Heart left ventricle (tissue), 16 donors: Measurements from ENCODE around the gene ATP11B. TPM values are rescaled to one million over a fixed set of nuclear protein-coding genes. Genes with fewer than 3 reads are reported as not detected.

Experiments used
- ATAC-seq, 4 donors: fragments of 200-7000 bp; cut with Tn5 transposase; one replicate each; pipeline ENCODE4 v1.9.1; 2020 to 2022; ENCODE audit warnings: moderate library complexity in 4 of 4, mild to moderate bottlenecking in 3 of 4, moderate number of reproducible peaks in 1 of 4
- DNase-seq, 5 donors: peaks; one replicate each; pipeline ENCODE4 v3.0.0-alpha.2; 2020
- H3K27ac ChIP-seq, 12 donors: fragments of 200-600 bp; sonication (generic) in 4 of 12; one replicate each; pipeline versions ENCODE4 v1.5.0 to v1.8.0; 2016 to 2022; ENCODE audit warnings: mild to moderate bottlenecking in 2 of 12
- H3K27me3 ChIP-seq, 9 donors: fragments of 200-600 bp; sonication (generic) in 2 of 9; one replicate each; pipeline versions ENCODE4 v1.5.1 to v1.8.0; 2016 to 2022; ENCODE audit warnings: mild to moderate bottlenecking in 3 of 9
- H3K36me3 ChIP-seq, 9 donors: fragments of 200-600 bp; sonication (generic) in 2 of 9; one replicate each; pipeline versions ENCODE4 v1.5.0 to v1.8.0; 2018 to 2022; ENCODE audit warnings: mild to moderate bottlenecking in 2 of 9
- H3K4me1 ChIP-seq, 12 donors: fragments of 200-600 bp; sonication (generic) in 4 of 12; one replicate each; pipeline versions ENCODE4 v1.5.0 to v1.8.0; 2016 to 2022; ENCODE audit warnings: mild to moderate bottlenecking in 3 of 12
- H3K4me3 ChIP-seq, 12 donors: fragments of 200-600 bp; sonication (generic) in 4 of 12; one replicate each; pipeline versions ENCODE4 v1.5.0 to v1.8.0; 2017 to 2022; ENCODE audit warnings: mild to moderate bottlenecking in 9 of 12, moderate library complexity in 4 of 12
- H3K9me3 ChIP-seq, 12 donors: fragments of 200-600 bp; sonication (generic) in 4 of 12; one replicate each; pipeline versions ENCODE4 v1.5.0 to v1.8.0; 2016 to 2022; ENCODE audit warnings: mild to moderate bottlenecking in 1 of 12
- CTCF ChIP-seq, 12 donors: fragments of 200-600 bp; sonication (generic) in 4 of 12; IDR thresholded peaks; one replicate each; pipeline versions ENCODE4 v1.5.0 to v1.8.0; 2018 to 2022; ENCODE audit warnings: antibody characterized with exemption in 12 of 12, mild to moderate bottlenecking in 5 of 12
- POLR2A ChIP-seq, 2 donors: fragments of 450-650 bp; IDR thresholded peaks; one replicate each; pipeline ENCODE4 v1.6.1; 2017; ENCODE audit warnings: antibody characterized with exemption in 2 of 2, mild to moderate bottlenecking in 2 of 2, moderate library complexity in 2 of 2
- WGBS, 4 donors: extraction: QIAGEN DNeasy Blood & Tissue Kit in 2 of 4; methylation state at CpG; one replicate each; pipeline versions ENCODE4 v1.1.5 to v1.1.7; 2013 to 2018; 5-methylcytosine and 5-hydroxymethylcytosine counted together
- intact Hi-C, 10 donors: fragments of 100-400 bp; cut with DNase I; formaldehyde crosslinking; loops; one replicate each; pipeline versions ENCODE4 v1.11.1 to v1.14.2; 2022
- long read RNA-seq, 3 donors: library from polyadenylated mRNA; unstranded; transcript quantifications; one replicate each; pipeline ENCODE4 v2.0.0, GENCODE V29; 2020 to 2021
- polyA plus RNA-seq, 2 donors: library from polyadenylated mRNA; stranded (reverse); fragments of 200-250 nt; gene quantifications; one replicate each; pipeline ENCODE4 v1.2.3, GENCODE V29; 2013
- total RNA-seq, 9 donors: library from RNA; depleted of rRNA in 2 of 9; stranded (reverse); fragments of >200 nt in 2 of 9; fragmentation: NEBNext Ultra II Directional in 3 of 9; extraction: Animal tissue kit (Norgen Biotek cat#: 25700) in 3 of 9; gene quantifications; one replicate each; pipeline versions ENCODE4 v1.1.0 to v1.2.4, GENCODE V29; 2016 to 2023
- donor health status: ischemic (EF 13 %, LVEDD 7.1; RV severe dilation, severe dysfunction).
- donor health status: healthy with polysubstance abuse.
- donor health status: DM: no; HTN: yes; CAD: no.
- donor health status: DM: no; HTN: no; CAD: no.
- donor health status: ischemic (EF 25% LVEDD 6.9; RV normal size, moderate dysfunction).
- donor health status: ischemic (EF 25% LVEDD 5.7; RV mildly dilated, moderate dysfunction).
- donor health status: healthy.
- donor health status: DM: yes; HTN: yes; CAD: no.
- donor health status: ischemic (EF 35%, LVEDD 5.7; RV mildly dilated, moderate dysfunction).
- donor health status: nonischemic (EF 11% LVEDD 7.7; RV severe dilation, severe dysfunction).
- donor health status: DM: yes; HTN: yes; CAD: no.
- donor health status: PGD.
- donor health status: ischemic (EF 29% LVEDD 5.4; RV normal size, mild dysfunction).
- donor health status: nonischemic (EF 23%, LVEDD 6.1; RV moderate dilation, normal function).

ATP11B gene
- total RNA-seq: 10 to 100 TPM; 24.7 to 45.6 (median 36.2) TPM
- polyA plus RNA-seq: 10 to 100 TPM in 1 of 2 donors, 1 to 10 TPM in 1; 4.9 to 12.6 TPM
- long read RNA-seq, donor 1, full-length matches to known transcripts: 3 of 15 reads
- long read RNA-seq, donor 1, partial matches to known transcripts: 9 of 15 reads
- long read RNA-seq, donor 1, other reads (novel, unspliced or antisense): 3 of 15 reads
- long read RNA-seq, donor 2, partial matches to known transcripts: 5 of 6 reads
- long read RNA-seq, donor 2, other reads (novel, unspliced or antisense): 1 of 6 reads
- long read RNA-seq, donor 3, full-length matches to known transcripts: 9 of 20 reads
- long read RNA-seq, donor 3, partial matches to known transcripts: 4 of 20 reads
- long read RNA-seq, donor 3, other reads (novel, unspliced or antisense): 7 of 20 reads

- H3K4me1 ChIP-seq: peaks cover 0 to 54% (median 15%) of the 10 kb centered on the region in 12 donors
- peak within 1 kb of the TSS; percentile 66 to 100 (median 89) for H3K4me3 ChIP-seq
- H3K9me3 ChIP-seq: no peaks in the 10 kb centered on the region
- H3K27me3 ChIP-seq: no peaks in the 10 kb centered on the region
- TF ChIP-seq CTCF (IDR thresholded peaks at IDR 0.05): peak in 2 of 12 donors; percentile 1 to 10
- TF ChIP-seq POLR2A (IDR thresholded peaks at IDR 0.05): peak; percentile 38 to 77
- no peaks in the 10 kb centered on the region for H3K36me3 ChIP-seq
- H3K27ac ChIP-seq: peak within 1 kb of the TSS; percentile 87 to 97 (median 92)
- WGBS, 4 donors: 0 to 1% (median 1%) methylated on average over 35 to 74 of the region's 74 CpGs
- intact Hi-C loops: loop anchor here in 5 of 10 donors (5.0 to 10.0 kb wide), 2 partner anchors 78 to 81 kb away; no protein-coding TSS in a partner anchor
- DNase-seq (peak; percentile 78 to 90 (median 79)), ATAC-seq (peak; percentile 85 to 95 (median 93))
Observed at GRCh38 chr3:182792901-182793662, at the start of gene ATP11B. TSS of gene ATP11B (plus strand) at chr3:182793504. CDS start at chr3:182793760, 256 bp downstream.

DNA sequence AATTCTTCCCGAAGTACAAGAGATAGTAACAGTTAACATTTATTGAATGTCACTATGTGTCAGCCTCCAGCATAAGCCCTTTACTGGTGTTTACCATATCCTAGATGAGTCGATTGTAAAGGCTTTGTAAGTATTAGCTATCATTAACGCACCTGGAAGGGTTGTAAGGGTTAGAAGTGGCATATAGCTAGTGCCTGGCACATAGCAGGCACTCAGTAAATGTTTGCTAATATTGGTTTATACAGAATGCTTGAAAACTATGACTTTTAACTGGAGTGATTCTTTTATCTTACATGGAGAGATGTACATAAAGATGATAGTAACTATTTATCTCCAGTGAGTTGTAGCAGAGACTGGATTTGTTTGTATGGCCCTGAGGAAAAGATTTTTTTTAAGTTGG lies 46.3 kb upstream of the ATP11B start:
- Histone ChIP-seq H3K27me3 (no peaks in the 10 kb centered on the region), H3K27ac (no peak overlapping the region), H3K4me1 (no peaks in the 10 kb centered on the region), H3K36me3 (no peaks in the 10 kb centered on the region), H3K9me3 (peaks cover 0 to 3% (median 0%) of the 10 kb centered on the region in 12 donors), H3K4me3 (no peak overlapping the region)
- no peak for ATAC-seq
- no peak for DNase-seq
- TF ChIP-seq CTCF (IDR thresholded peaks at IDR 0.05) (no peak), POLR2A (IDR thresholded peaks at IDR 0.05) (no peak)
- WGBS, 4 donors: 41 to 45% (median 43%) methylated on average over 3 of the region's 3 CpGs
- intact Hi-C loops: no loop called here

- TF ChIP-seq POLR2A (IDR thresholded peaks at IDR 0.05) (no peak), CTCF (IDR thresholded peaks at IDR 0.05) (no peak)
- no peaks in the 10 kb centered on the region for H3K4me1 ChIP-seq
- no peak for DNase-seq
- peaks cover 0 to 7% (median 0%) of the 10 kb centered on the region in 12 donors for H3K9me3 ChIP-seq
- H3K27me3 ChIP-seq: peaks cover 0 to 18% (median 0%) of the 10 kb centered on the region in 9 donors
- ATAC-seq: no peak
- H3K27ac ChIP-seq: no peak overlapping the region
- intact Hi-C loops: no loop called here
- no peaks in the 10 kb centered on the region for H3K36me3 ChIP-seq
- H3K4me3 ChIP-seq: no peak overlapping the region
Observed at GRCh38 chr3:182755308-182755707, 38.0 kb upstream of the ATP11B start.

DNA sequence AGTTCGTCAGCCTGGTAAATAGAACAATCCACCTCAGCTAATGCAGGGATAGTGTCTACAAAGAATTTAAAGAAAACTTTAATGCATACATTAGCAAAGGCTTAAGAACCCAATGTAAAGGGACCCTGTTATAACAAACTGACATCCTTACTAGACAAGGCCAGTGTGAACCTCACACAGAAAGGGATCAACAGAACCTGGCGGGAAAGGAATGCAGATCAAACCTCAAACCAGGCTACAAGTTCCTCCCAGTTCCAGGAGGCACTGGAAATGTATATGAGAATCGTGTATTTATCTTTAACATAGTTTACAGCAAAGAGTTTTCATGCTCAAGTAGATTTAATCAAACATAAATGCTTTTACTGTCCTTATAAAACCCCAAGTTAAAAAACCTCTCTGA lies 37.6 kb upstream of the ATP11B start:
- Histone ChIP-seq H3K9me3 (peaks cover 0 to 7% (median 0%) of the 10 kb centered on the region in 12 donors), H3K27me3 (peaks cover 0 to 18% (median 0%) of the 10 kb centered on the region in 9 donors), H3K36me3 (no peaks in the 10 kb centered on the region), H3K27ac (no peak overlapping the region), H3K4me3 (no peak overlapping the region), H3K4me1 (no peaks in the 10 kb centered on the region)
- no peak for TF ChIP-seq CTCF (IDR thresholded peaks at IDR 0.05)
- no peak for TF ChIP-seq POLR2A (IDR thresholded peaks at IDR 0.05)
- ATAC-seq (no peak), DNase-seq (no peak)
- WGBS, 4 donors: 61 to 74% (median 69%) methylated on average over 3 of the region's 3 CpGs
- intact Hi-C loops: no loop called here
